A549 (cell line): Measurements from ENCODE around the gene UBE2L5. TPM values are rescaled to one million over a fixed set of nuclear protein-coding genes. Genes with fewer than 3 reads are reported as not detected.

Experiments
- ATAC-seq, 2 experiments: fragments of 200-7000 bp in 1 of 2; fragments of >200 bp in 1 of 2; cut with Nextera tagmentation in 1 of 2; cut with Tn5 transposase in 1 of 2; 3 replicates each; pipeline versions ENCODE4 v1.8.0 to v1.9.1; 2018 to 2020; ENCODE audit warnings: mild to moderate bottlenecking in 1 of 2, moderate library complexity in 1 of 2
- CTCF ChIA-PET: fragments of 300-600 bp; sonication (Branson Sonifier 250); formaldehyde crosslinking; extraction: SDS; loops from one replicate; lab custom pipeline; 2021; ENCODE audit warnings: antibody characterized with exemption, inconsistent platforms; lab: Yijun Ruan, JAX
- POLR2A ChIA-PET: fragments of 350-600 bp; formaldehyde crosslinking; extraction: SDS; loops from one replicate; lab custom pipeline; 2021; ENCODE audit warnings: antibody characterized with exemption, inconsistent platforms; lab: Yijun Ruan, JAX
- DNase-seq, 2 experiments: peaks; one replicate each; pipeline versions ENCODE4 v3.0.0 to v3.0.0-alpha.2; 2011 to 2016; ENCODE audit warnings: low read depth in 1 of 2, low spot score in 1 of 2
- FAIRE-seq: peaks from 2 replicates; lab custom pipeline; 2011; peaks lifted over from hg19 to GRCh38; lab: Jason Lieb, UNC
- H3K27ac ChIP-seq, 2 experiments: fragments of >200 bp; sonication (Bioruptor Twin); formaldehyde crosslinking; 3 replicates each; pipeline ENCODE4 v1.5.1; 2016 to 2017
- H3K4me1 ChIP-seq: fragments of >200 bp; sonication (Bioruptor Twin); formaldehyde crosslinking; 3 replicates; pipeline ENCODE4 v1.6.1; 2016
- H3K4me2 ChIP-seq: fragments of >200 bp; sonication (Bioruptor Twin); formaldehyde crosslinking; 3 replicates; pipeline ENCODE4 v1.6.1; 2016
- H3K4me3 ChIP-seq: fragments of >200 bp; sonication (Bioruptor Twin); formaldehyde crosslinking; 3 replicates; pipeline ENCODE4 v1.5.1; 2016
- H3K9me3 ChIP-seq: fragments of >200 bp; sonication (Bioruptor Twin); formaldehyde crosslinking; 3 replicates; pipeline ENCODE4 v1.6.1; 2016
- CBX2 ChIP-seq: fragments of 200-600 bp; sonication (generic); IDR thresholded peaks from 2 replicates; pipeline ENCODE4 v1.6.1; 2016; ENCODE audit warnings: low read depth, mild to moderate bottlenecking, borderline replicate concordance
- CEBPB ChIP-seq, 2 experiments: fragments of >200 bp in 1 of 2; sonication (Bioruptor Twin) in 1 of 2; formaldehyde crosslinking in 1 of 2; IDR thresholded peaks; 2 replicates each; pipeline ENCODE4 v1.6.1; 2012 to 2016
- EP300 ChIP-seq, 2 experiments: fragments of >200 bp; sonication (Bioruptor Twin); formaldehyde crosslinking; IDR thresholded peaks; 2 replicates in 1 of 2; 3 replicates in 1 of 2; pipeline ENCODE4 v1.6.1; 2016 to 2017
- ESRRA ChIP-seq: fragments of 150-350 bp; IDR thresholded peaks from 2 replicates; pipeline ENCODE4 v1.6.1; 2014; ENCODE audit warnings: mild to moderate bottlenecking, low read length, borderline replicate concordance
- GATA3 ChIP-seq: IDR thresholded peaks from 2 replicates; pipeline ENCODE4 v1.6.1; 2012; ENCODE audit warnings: borderline replicate concordance
- HEYL ChIP-seq: fragments of 250-450 bp; sonication (Bioruptor Pico); IDR thresholded peaks from 2 replicates; pipeline ENCODE4 v1.8.0; 2021; ENCODE audit warnings: mild to moderate bottlenecking, moderate library complexity
- HOXA7 ChIP-seq: fragments of 250-450 bp; sonication (Bioruptor Pico); IDR thresholded peaks from 2 replicates; pipeline ENCODE4 v1.5.0; 2020; ENCODE audit warnings: mild to moderate bottlenecking, moderate library complexity
- HOXB13 ChIP-seq: fragments of 250-450 bp; sonication (Bioruptor Pico); IDR thresholded peaks from 2 replicates; pipeline ENCODE4 v1.5.0; 2020; ENCODE audit warnings: low read depth, mild to moderate bottlenecking, moderate library complexity
- NPAS2 ChIP-seq: fragments of 250-450 bp; sonication (Bioruptor Pico); IDR thresholded peaks from 2 replicates; pipeline ENCODE4 v1.8.0; 2022; ENCODE audit warnings: mild to moderate bottlenecking, moderate library complexity, borderline replicate concordance
- NR3C1 ChIP-seq: fragments of >200 bp; sonication (Bioruptor Twin); formaldehyde crosslinking; IDR thresholded peaks from 3 replicates; pipeline ENCODE4 v1.6.1; 2017
- PHF8 ChIP-seq: fragments of 200-600 bp; sonication (generic); IDR thresholded peaks from 2 replicates; pipeline ENCODE4 v1.6.1; 2016; ENCODE audit warnings: low read depth, mild to moderate bottlenecking, antibody characterized with exemption, moderate library complexity, borderline replicate concordance
- POLR2A ChIP-seq: IDR thresholded peaks from 2 replicates; pipeline ENCODE4 v1.6.1; 2012; ENCODE audit warnings: mild to moderate bottlenecking, low read length
- TFCP2L1 ChIP-seq: fragments of 250-450 bp; sonication (Bioruptor Pico); IDR thresholded peaks from 2 replicates; pipeline ENCODE4 v1.5.0; 2021; ENCODE audit warnings: mild to moderate bottlenecking
- WGBS: methylation state at CpG from one replicate; pipeline ENCODE4 v1.1.6; 2017; ENCODE audit errors: missing lambda C conversion rate; 5-methylcytosine and 5-hydroxymethylcytosine counted together
- polyA plus RNA-seq, 4 experiments: library from polyadenylated mRNA; depleted of rRNA in 3 of 4; stranded (reverse); fragments of >200 nt; fragmentation: RNase III in 1 of 4; extraction: RNeasy Plus Mini Kit Qiagen cat#74134 plus additional on column Dnase treatment in 1 of 4; gene quantifications; 2 replicates in 3 of 4; 3 replicates in 1 of 4; pipeline ENCODE4 v1.2.3, GENCODE V29; 2011 to 2017
- TF ChIP-seq, protein P1 (sequence below): fragments of 200-600 bp; sonication (generic); IDR thresholded peaks from 2 replicates; pipeline ENCODE4 v1.6.1; 2016; ENCODE audit warnings: antibody characterized with exemption, mild to moderate bottlenecking, moderate library complexity
- TF ChIP-seq, protein P2 (sequence below): fragments of >200 bp; sonication (Bioruptor Twin); formaldehyde crosslinking; IDR thresholded peaks from 3 replicates; pipeline ENCODE4 v1.5.1; 2016
- TF ChIP-seq, protein P3 (sequence below): IDR thresholded peaks from 2 replicates; pipeline ENCODE4 v1.6.1; 2012; ENCODE audit warnings: low read depth, borderline replicate concordance
- TF ChIP-seq, protein P4 (sequence below): IDR thresholded peaks from 2 replicates; pipeline ENCODE4 v1.6.1; 2012

The UBE2L5 gene
- polyA plus RNA-seq, 2 of the 4 experiments (the other 2 are of a cell fraction) = 0.31 TPM; not detected in 1

DNA sequence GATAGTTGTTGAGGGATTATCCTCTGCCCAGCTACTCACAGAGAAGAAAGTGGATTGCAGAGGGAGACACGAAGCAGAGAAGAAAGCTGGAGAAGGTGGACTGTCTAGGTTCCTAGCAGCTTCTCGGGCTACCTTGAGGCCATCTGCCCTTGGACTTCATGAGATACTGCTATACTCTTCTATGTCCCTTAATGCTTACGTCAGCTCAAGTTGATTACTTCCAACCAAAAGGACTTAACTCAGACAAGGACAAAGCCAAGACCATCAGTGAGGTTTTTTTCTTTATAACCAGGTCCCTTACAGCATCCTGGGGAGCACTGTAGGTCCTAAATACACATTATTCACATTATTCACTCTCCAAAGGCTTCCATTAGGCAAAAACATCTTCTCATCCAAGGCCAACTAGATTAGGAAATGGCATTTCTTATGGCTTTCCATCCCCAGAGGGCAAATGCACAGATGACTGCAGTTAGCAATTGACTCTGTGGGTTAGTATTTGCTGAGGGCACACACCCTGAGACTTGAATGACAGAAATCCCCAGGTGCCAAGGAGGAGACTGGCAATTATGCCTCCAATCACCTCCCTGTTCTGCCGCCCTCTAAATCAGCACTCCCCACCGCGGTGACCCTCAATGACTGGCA is 4.1 kb upstream of the UBE2L5 start:
- DNase-seq = no peak
- Histone ChIP-seq H3K4me1 (peaks cover 6% of the 10 kb centered on the region; the same call in 2 of the 3 replicates), H3K4me2 (no peak overlapping the region), H3K4me3 (no peak overlapping the region), H3K9me3 (no peaks in the 10 kb centered on the region), H3K27ac (no peak overlapping the region)
- ATAC-seq = no peak
- CTCF ChIA-PET = interaction anchor here (1.2 to 2.5 kb wide), 2 partner anchors 9 to 15 kb away, joined by 3 to 16 read pairs; no protein-coding TSS in a partner anchor
- TF ChIP-seq, protein P1, sequence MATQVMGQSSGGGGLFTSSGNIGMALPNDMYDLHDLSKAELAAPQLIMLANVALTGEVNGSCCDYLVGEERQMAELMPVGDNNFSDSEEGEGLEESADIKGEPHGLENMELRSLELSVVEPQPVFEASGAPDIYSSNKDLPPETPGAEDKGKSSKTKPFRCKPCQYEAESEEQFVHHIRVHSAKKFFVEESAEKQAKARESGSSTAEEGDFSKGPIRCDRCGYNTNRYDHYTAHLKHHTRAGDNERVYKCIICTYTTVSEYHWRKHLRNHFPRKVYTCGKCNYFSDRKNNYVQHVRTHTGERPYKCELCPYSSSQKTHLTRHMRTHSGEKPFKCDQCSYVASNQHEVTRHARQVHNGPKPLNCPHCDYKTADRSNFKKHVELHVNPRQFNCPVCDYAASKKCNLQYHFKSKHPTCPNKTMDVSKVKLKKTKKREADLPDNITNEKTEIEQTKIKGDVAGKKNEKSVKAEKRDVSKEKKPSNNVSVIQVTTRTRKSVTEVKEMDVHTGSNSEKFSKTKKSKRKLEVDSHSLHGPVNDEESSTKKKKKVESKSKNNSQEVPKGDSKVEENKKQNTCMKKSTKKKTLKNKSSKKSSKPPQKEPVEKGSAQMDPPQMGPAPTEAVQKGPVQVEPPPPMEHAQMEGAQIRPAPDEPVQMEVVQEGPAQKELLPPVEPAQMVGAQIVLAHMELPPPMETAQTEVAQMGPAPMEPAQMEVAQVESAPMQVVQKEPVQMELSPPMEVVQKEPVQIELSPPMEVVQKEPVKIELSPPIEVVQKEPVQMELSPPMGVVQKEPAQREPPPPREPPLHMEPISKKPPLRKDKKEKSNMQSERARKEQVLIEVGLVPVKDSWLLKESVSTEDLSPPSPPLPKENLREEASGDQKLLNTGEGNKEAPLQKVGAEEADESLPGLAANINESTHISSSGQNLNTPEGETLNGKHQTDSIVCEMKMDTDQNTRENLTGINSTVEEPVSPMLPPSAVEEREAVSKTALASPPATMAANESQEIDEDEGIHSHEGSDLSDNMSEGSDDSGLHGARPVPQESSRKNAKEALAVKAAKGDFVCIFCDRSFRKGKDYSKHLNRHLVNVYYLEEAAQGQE = no peak
- FAIRE-seq = no peak
- WGBS = 93% methylated on average over 6 of the region's 6 CpGs
- POLR2A ChIA-PET = no interaction called here

GRCh38 chr13:30418717-30419459 is 3.4 kb upstream of the UBE2L5 start:
- H3K4me1 ChIP-seq = peaks cover 8% of the 10 kb centered on the region; the same call in 2 of the 3 replicates
- ATAC-seq (no peak), FAIRE-seq (no peak)
- no peak overlapping the region for H3K27ac ChIP-seq
- no peak for TF ChIP-seq CBX2
- TF ChIP-seq, all 56 proteins: peak for 0
- no peak overlapping the region for H3K4me3 ChIP-seq
- CTCF ChIA-PET = interaction anchor here (1.2 to 2.5 kb wide), 2 partner anchors 10 to 15 kb away, joined by 3 to 16 read pairs; no protein-coding TSS in a partner anchor
- H3K4me2 ChIP-seq = no peak overlapping the region
- WGBS = 86% methylated on average over 9 of the region's 9 CpGs
- POLR2A ChIA-PET = no interaction called here
- DNase-seq = no peak
- H3K9me3 ChIP-seq = no peaks in the 10 kb centered on the region

DNA sequence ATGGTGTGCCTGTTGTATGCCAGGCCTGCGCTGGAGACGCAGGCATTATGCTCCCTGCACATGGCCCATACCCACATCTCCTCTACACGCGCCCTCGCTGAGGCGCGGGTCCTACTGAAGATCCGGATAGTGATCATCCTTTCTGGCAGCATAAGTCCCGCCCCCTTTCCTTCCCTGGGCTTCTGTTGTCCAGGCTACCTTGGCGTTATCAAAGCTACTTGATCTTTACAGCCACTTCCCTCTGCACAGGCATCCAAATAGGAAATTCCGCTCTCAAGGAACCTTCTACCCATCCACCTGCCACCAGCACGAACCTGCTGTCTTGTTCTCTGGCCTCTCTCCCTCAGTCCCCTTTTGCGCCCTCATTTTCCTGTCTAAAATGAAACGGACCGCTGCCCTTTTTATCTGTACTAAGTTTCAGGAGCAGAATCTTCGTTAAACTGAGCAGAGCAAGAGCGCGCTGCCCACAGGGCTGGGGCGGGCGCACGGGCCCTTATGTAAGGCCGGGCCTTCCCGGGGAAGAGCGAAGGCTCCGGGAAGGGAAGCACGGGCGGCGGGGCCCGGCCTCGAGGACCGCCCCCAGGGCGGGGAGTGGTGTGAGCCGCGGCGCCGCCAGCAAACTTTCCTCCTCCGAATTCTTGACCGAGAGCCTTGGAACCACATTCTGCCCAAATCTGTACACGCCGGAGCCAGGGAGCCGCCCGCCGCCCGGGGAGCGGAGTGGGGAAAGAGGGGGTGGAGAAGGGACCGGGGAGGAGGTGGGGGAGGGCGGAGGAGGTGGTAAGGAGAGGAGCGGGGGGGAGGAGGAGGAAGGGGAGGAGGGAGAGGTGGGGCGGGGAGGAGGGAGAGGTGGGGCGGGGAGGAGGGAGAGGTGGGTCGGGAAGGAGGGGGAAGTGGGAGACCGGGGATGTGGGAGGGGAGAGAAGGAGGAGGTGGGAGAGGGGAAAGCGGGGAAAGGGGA is 920 bp upstream of the UBE2L5 start:
- FAIRE-seq = no peak
- Histone ChIP-seq H3K4me2 (peak overlapping the region; percentile 82), H3K4me1 (peaks cover 10% of the 10 kb centered on the region; the same call in 2 of the 3 replicates), H3K9me3 (no peaks in the 10 kb centered on the region), H3K4me3 (peak overlapping the region; percentile 52), H3K27ac (peak overlapping the region; percentile 86 to 87)
- peak; percentile 82 to 91 for ATAC-seq
- 13% methylated on average over 18 of the region's 53 CpGs for WGBS
- POLR2A ChIA-PET = interaction anchor here (0.7 to 1.6 kb wide), 19 partner anchors 8 to 551 kb away, joined by 3 to 16 read pairs (median 4); partner anchors contain the start of genes KATNAL1 and USPL1
- DNase-seq = peak; percentile 36 to 80
- CTCF ChIA-PET = interaction anchor here (0.8 kb wide), 1 partner anchor 381 kb away, joined by 3 read pairs; no protein-coding TSS in a partner anchor
- no peak for TF ChIP-seq NR3C1
- no peak for TF ChIP-seq EP300 (IDR thresholded peaks at IDR 0.05)
- no peak for TF ChIP-seq CEBPB (IDR thresholded peaks at IDR 0.05)
- TF ChIP-seq, protein P2, sequence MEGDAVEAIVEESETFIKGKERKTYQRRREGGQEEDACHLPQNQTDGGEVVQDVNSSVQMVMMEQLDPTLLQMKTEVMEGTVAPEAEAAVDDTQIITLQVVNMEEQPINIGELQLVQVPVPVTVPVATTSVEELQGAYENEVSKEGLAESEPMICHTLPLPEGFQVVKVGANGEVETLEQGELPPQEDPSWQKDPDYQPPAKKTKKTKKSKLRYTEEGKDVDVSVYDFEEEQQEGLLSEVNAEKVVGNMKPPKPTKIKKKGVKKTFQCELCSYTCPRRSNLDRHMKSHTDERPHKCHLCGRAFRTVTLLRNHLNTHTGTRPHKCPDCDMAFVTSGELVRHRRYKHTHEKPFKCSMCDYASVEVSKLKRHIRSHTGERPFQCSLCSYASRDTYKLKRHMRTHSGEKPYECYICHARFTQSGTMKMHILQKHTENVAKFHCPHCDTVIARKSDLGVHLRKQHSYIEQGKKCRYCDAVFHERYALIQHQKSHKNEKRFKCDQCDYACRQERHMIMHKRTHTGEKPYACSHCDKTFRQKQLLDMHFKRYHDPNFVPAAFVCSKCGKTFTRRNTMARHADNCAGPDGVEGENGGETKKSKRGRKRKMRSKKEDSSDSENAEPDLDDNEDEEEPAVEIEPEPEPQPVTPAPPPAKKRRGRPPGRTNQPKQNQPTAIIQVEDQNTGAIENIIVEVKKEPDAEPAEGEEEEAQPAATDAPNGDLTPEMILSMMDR = no peak
- TF ChIP-seq PHF8 = peak; percentile 74
- TF ChIP-seq, protein P3, sequence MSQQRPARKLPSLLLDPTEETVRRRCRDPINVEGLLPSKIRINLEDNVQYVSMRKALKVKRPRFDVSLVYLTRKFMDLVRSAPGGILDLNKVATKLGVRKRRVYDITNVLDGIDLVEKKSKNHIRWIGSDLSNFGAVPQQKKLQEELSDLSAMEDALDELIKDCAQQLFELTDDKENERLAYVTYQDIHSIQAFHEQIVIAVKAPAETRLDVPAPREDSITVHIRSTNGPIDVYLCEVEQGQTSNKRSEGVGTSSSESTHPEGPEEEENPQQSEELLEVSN = peak; percentile 51; the same call in 1 of the 2 replicates
- TF ChIP-seq HOXB13 = no peak
- TF ChIP-seq TFCP2L1 (CRISPR knock-in tag) = no peak
- TF ChIP-seq, protein P1 = no peak
- peak; percentile 36 for TF ChIP-seq POLR2A
- no peak for TF ChIP-seq NPAS2
- TF ChIP-seq, protein P4, sequence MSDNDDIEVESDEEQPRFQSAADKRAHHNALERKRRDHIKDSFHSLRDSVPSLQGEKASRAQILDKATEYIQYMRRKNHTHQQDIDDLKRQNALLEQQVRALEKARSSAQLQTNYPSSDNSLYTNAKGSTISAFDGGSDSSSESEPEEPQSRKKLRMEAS = peak; percentile 28; the same call in 1 of the 2 replicates
- TF ChIP-seq ESRRA = no peak
- TF ChIP-seq GATA3 = no peak
- no peak for TF ChIP-seq HOXA7
- no peak for TF ChIP-seq HEYL (CRISPR knock-in tag)
